Neural cell (in vitro differentiated cells): ENCODE results near the gene ZNF396. TPM values are rescaled to one million over a fixed set of nuclear protein-coding genes. Genes with fewer than 3 reads are reported as not detected.

Experiments used
- H2AFZ ChIP-seq: fragments of 200-600, 300-800 bp; sonication (generic), shearing (Covaris generic); 2 replicates; pipeline ENCODE4 v1.6.0; 2014; ENCODE audit warnings: low read depth, mild to moderate bottlenecking, antibody characterized with exemption, low read length, moderate library complexity
- H3F3A ChIP-seq: fragments of 200-600 bp; shearing (Covaris generic); 2 replicates; pipeline ENCODE4 v1.6.1; 2016; ENCODE audit warnings: mild to moderate bottlenecking, moderate library complexity, mixed read lengths, antibody characterized with exemption, low read length; ENCODE audit not compliant: insufficient read depth, poor library complexity, severe bottlenecking
- H3K27ac ChIP-seq: fragments of 200-600, 300-800 bp; sonication (generic), shearing (Covaris generic); 2 replicates; pipeline ENCODE4 v1.5.1; 2014; ENCODE audit warnings: mild to moderate bottlenecking, low read length, moderate library complexity
- H3K27me3 ChIP-seq: fragments of 300-800, 200-600 bp; sonication (generic), shearing (Covaris generic); 2 replicates; pipeline ENCODE4 v1.6.0; 2014; ENCODE audit warnings: mild to moderate bottlenecking, low read depth, low read length, moderate library complexity; ENCODE audit not compliant: insufficient read depth
- H3K36me3 ChIP-seq: fragments of 300-800, 200-600 bp; sonication (generic), shearing (Covaris generic); 2 replicates; pipeline ENCODE4 v1.5.1; 2014; ENCODE audit warnings: mild to moderate bottlenecking, antibody characterized with exemption, low read length, moderate library complexity; ENCODE audit not compliant: insufficient read depth
- H3K4me2 ChIP-seq: fragments of 300-800, 200-600 bp; sonication (generic), shearing (Covaris generic); 2 replicates; pipeline ENCODE4 v1.6.0; 2014; ENCODE audit warnings: mild to moderate bottlenecking, low read length
- H3K4me3 ChIP-seq: fragments of 300-800, 200-600 bp; sonication (generic), shearing (Covaris generic); 2 replicates; pipeline ENCODE4 v1.5.1; 2014; ENCODE audit warnings: mild to moderate bottlenecking, low read length, moderate library complexity
- H3K79me2 ChIP-seq: fragments of 200-600 bp; shearing (Covaris generic); replicated peaks from 2 replicates; pipeline ENCODE4 v1.6.0; 2014; ENCODE audit warnings: mild to moderate bottlenecking, low read length, moderate library complexity; ENCODE audit not compliant: insufficient read depth
- H3K9ac ChIP-seq: fragments of 300-800, 200-600 bp; sonication (generic), shearing (Covaris generic); 2 replicates; pipeline ENCODE4 v1.6.1; 2016; ENCODE audit warnings: mild to moderate bottlenecking, low read length, mixed read lengths
- H3K9me2 ChIP-seq: fragments of 200-600 bp; shearing (Covaris generic); 2 replicates; pipeline ENCODE4 v1.6.1; 2016; ENCODE audit warnings: mild to moderate bottlenecking, low read length, mixed read lengths; ENCODE audit not compliant: insufficient read depth
- H3K9me3 ChIP-seq: fragments of 200-600, 300-800 bp; sonication (generic), shearing (Covaris generic); 2 replicates; pipeline ENCODE4 v1.6.1; 2016; ENCODE audit warnings: mild to moderate bottlenecking, mixed run types, low read length, moderate library complexity, mixed read lengths
- H4K20me1 ChIP-seq: fragments of 200-600 bp; shearing (Covaris generic); 2 replicates; pipeline ENCODE4 v1.6.1; 2016; ENCODE audit warnings: mild to moderate bottlenecking, mixed run types; ENCODE audit not compliant: insufficient read depth
- EP300 ChIP-seq: fragments of 450-650 bp; conservative IDR thresholded peaks from 2 replicates; pipeline ENCODE4 v1.6.1; 2014; ENCODE audit warnings: antibody characterized with exemption, mild to moderate bottlenecking, moderate library complexity; ENCODE audit not compliant: poor library complexity, severe bottlenecking
- EZH2 ChIP-seq: fragments of 200-600, 300-800 bp; shearing (Covaris generic), sonication (generic); IDR thresholded peaks from 2 replicates; pipeline ENCODE4 v1.6.1; 2014; ENCODE audit warnings: antibody characterized with exemption, low read length, borderline replicate concordance, mild to moderate bottlenecking; ENCODE audit not compliant: insufficient read depth, poor library complexity, severe bottlenecking
- MXI1 ChIP-seq: fragments of 450-650 bp; conservative IDR thresholded peaks from 2 replicates; pipeline ENCODE4 v1.6.1; 2014; ENCODE audit warnings: antibody characterized with exemption, mild to moderate bottlenecking; ENCODE audit not compliant: poor library complexity, severe bottlenecking
- POLR2AphosphoS5 ChIP-seq: IDR thresholded peaks from 2 replicates; pipeline ENCODE4 v1.6.1; 2012
- RAD21 ChIP-seq: fragments of 450-650 bp; conservative IDR thresholded peaks from 2 replicates; pipeline ENCODE4 v1.6.1; 2014; ENCODE audit warnings: antibody characterized with exemption, mild to moderate bottlenecking, moderate library complexity
- SMC3 ChIP-seq: fragments of 450-650 bp; conservative IDR thresholded peaks from 2 replicates; pipeline ENCODE4 v1.6.1; 2014; ENCODE audit warnings: antibody characterized with exemption, mild to moderate bottlenecking, moderate library complexity; ENCODE audit not compliant: poor library complexity
- TAF1 ChIP-seq: IDR thresholded peaks from 2 replicates; pipeline ENCODE4 v1.6.1; 2012; ENCODE audit warnings: low read depth
- polyA plus RNA-seq: library from polyadenylated mRNA; depleted of rRNA; stranded (reverse); fragments of >200 nt; gene quantifications from 2 replicates; pipeline ENCODE4 v1.2.3, GENCODE V29; 2014
- TF ChIP-seq, protein P1 (sequence below): IDR thresholded peaks from 2 replicates; pipeline ENCODE4 v1.6.1; 2012; ENCODE audit warnings: borderline replicate concordance
- TF ChIP-seq, protein P2 (sequence below): fragments of 450-650 bp; IDR thresholded peaks from 2 replicates; pipeline ENCODE4 v1.5.1; 2014; ENCODE audit warnings: antibody characterized with exemption, mild to moderate bottlenecking, moderate library complexity; ENCODE audit not compliant: poor library complexity, severe bottlenecking

ZNF396 gene
- polyA plus RNA-seq, 1 donor from 2014 or later, result 0.92 TPM

DNA sequence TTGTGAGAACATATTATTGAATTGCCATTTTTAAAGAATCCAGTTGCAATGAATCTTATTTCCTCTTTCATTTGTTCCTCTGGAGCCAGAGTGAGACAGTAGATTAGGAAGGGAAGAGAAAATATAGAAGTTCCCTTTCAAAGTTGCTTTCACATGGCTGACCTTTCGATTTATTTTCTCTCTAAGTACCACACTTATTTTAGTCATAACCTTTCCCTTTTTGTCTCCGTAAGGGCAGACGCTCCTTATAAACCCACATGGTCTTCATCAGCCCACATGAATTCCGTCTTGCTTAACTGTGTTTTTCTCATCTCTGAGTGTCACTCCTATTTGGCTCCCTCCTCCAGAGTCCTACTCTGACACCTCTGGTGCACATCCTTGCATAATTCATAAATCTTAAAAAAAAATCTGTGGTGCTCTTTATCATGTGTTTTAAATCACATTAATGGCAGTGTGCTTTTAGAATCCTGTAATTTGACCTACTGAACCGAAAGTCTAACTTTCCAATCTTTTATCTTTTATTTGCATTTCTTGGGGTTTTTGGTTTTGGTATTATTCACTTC, 38.5 kb upstream of the ZNF396 start:
- Histone ChIP-seq H3K4me2 (no peak overlapping the region), H3K9ac (no peak overlapping the region), H3K27me3 (no peaks in the 10 kb centered on the region), H4K20me1 (no peaks in the 10 kb centered on the region), H3K4me3 (no peak overlapping the region), H3K79me2 (no peaks in the 10 kb centered on the region), H3K36me3 (no peaks in the 10 kb centered on the region), H3K9me2 (no peaks in the 10 kb centered on the region), H3K9me3 (peaks cover 4% of the 10 kb centered on the region), H3F3A (no peaks in the 10 kb centered on the region), H3K27ac (no peak overlapping the region), H2AFZ (no peak overlapping the region)
- TF ChIP-seq MXI1 (no peak), RAD21 (no peak)

DNA sequence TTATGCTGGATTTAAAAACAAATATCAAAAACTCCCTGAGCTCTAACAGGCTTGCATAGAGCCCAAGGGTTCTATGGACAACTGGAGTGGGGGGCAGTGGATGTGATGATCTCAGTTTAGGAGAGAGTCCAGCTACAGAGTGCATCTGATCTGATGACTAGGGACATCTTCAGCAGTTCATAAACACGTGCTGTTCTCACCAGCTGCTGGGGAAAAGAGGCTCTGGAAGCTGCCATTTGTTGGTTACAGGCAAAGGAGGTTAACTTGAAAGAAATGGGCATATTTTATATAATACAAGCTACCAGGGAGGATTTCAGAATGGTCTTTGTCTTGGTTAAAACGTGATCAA, 36.0 kb upstream of the ZNF396 start:
- H3K4me2 ChIP-seq, result no peak overlapping the region
- no peaks in the 10 kb centered on the region for H3K79me2 ChIP-seq
- no peaks in the 10 kb centered on the region for H3F3A ChIP-seq
- peaks cover 2% of the 10 kb centered on the region for H3K9me3 ChIP-seq
- no peak overlapping the region for H3K9ac ChIP-seq
- H3K27me3 ChIP-seq, result no peaks in the 10 kb centered on the region
- no peak overlapping the region for H3K27ac ChIP-seq
- TF ChIP-seq RAD21 (no peak), EZH2 (no peak), MXI1 (no peak)
- TF ChIP-seq, protein P1, sequence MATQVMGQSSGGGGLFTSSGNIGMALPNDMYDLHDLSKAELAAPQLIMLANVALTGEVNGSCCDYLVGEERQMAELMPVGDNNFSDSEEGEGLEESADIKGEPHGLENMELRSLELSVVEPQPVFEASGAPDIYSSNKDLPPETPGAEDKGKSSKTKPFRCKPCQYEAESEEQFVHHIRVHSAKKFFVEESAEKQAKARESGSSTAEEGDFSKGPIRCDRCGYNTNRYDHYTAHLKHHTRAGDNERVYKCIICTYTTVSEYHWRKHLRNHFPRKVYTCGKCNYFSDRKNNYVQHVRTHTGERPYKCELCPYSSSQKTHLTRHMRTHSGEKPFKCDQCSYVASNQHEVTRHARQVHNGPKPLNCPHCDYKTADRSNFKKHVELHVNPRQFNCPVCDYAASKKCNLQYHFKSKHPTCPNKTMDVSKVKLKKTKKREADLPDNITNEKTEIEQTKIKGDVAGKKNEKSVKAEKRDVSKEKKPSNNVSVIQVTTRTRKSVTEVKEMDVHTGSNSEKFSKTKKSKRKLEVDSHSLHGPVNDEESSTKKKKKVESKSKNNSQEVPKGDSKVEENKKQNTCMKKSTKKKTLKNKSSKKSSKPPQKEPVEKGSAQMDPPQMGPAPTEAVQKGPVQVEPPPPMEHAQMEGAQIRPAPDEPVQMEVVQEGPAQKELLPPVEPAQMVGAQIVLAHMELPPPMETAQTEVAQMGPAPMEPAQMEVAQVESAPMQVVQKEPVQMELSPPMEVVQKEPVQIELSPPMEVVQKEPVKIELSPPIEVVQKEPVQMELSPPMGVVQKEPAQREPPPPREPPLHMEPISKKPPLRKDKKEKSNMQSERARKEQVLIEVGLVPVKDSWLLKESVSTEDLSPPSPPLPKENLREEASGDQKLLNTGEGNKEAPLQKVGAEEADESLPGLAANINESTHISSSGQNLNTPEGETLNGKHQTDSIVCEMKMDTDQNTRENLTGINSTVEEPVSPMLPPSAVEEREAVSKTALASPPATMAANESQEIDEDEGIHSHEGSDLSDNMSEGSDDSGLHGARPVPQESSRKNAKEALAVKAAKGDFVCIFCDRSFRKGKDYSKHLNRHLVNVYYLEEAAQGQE, result no peak
- H3K36me3 ChIP-seq, result no peaks in the 10 kb centered on the region
- H2AFZ ChIP-seq, result no peak overlapping the region
- H4K20me1 ChIP-seq, result no peaks in the 10 kb centered on the region
- H3K4me3 ChIP-seq, result no peak overlapping the region
- no peaks in the 10 kb centered on the region for H3K9me2 ChIP-seq

DNA sequence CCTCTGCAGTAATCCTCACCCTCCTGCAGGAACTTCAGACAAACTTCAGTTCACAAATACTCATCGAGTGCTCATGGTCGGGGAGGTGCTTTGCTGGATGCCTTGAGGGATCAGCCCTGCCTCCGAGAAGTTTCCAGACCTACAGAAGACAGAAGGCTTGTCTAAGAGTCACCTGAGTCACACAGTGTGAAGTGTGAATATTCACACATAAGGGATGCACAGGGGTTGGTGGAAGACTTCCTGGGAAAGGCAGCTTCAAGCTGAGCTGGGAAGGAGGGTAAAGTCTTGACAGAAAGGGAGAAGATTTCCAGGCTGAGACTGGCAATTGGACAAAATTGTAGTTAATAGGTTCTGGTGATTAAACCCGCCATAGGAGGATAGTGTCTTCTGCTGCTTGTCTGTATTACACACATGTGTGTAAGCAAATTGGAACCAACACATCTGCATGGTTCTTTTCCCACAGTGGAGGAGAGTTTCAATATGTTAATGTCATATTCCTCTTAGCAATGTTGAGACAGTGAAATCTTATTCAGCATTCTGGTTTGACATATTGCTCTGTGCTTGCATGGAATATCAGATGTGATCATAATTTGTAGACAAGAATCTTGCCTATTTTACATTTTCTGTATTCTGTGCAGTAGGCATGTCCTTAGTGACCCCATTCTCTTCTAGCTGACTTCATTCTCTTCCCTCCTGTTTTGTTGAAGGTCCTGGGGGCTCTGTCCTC, 34.7 kb upstream of the ZNF396 start:
- TF ChIP-seq, protein P2, sequence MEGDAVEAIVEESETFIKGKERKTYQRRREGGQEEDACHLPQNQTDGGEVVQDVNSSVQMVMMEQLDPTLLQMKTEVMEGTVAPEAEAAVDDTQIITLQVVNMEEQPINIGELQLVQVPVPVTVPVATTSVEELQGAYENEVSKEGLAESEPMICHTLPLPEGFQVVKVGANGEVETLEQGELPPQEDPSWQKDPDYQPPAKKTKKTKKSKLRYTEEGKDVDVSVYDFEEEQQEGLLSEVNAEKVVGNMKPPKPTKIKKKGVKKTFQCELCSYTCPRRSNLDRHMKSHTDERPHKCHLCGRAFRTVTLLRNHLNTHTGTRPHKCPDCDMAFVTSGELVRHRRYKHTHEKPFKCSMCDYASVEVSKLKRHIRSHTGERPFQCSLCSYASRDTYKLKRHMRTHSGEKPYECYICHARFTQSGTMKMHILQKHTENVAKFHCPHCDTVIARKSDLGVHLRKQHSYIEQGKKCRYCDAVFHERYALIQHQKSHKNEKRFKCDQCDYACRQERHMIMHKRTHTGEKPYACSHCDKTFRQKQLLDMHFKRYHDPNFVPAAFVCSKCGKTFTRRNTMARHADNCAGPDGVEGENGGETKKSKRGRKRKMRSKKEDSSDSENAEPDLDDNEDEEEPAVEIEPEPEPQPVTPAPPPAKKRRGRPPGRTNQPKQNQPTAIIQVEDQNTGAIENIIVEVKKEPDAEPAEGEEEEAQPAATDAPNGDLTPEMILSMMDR, result no peak
- TF ChIP-seq EP300 (peak; percentile 45), SMC3 (no peak), TAF1 (no peak), MXI1 (no peak), EZH2 (no peak), RAD21 (no peak), POLR2AphosphoS5 (peak; percentile 51)
- TF ChIP-seq, protein P1, result peak; percentile 25
- Histone ChIP-seq H3K79me2 (no peaks in the 10 kb centered on the region), H2AFZ (no peak overlapping the region), H3K36me3 (no peaks in the 10 kb centered on the region), H3K27me3 (no peaks in the 10 kb centered on the region), H3K9ac (no peak overlapping the region), H3K4me3 (no peak overlapping the region), H3K27ac (peak overlapping the region; percentile 21), H3K9me2 (no peaks in the 10 kb centered on the region), H4K20me1 (no peaks in the 10 kb centered on the region), H3K9me3 (no peaks in the 10 kb centered on the region), H3F3A (no peaks in the 10 kb centered on the region), H3K4me2 (no peak overlapping the region)
